Activated CD4-positive, alpha-beta T cell treated with anti-CD3 and anti-CD28 coated beads, Interleukin-2, amount 50 U/mL, for 4 hours (primary cell): ENCODE data around the gene CDX1.
"Not testable (repeated sequence)": the region's sequence is repeated elsewhere in the genome, so short reads cannot be mapped to it uniquely, and the experiment has no call there.

Experiments
- DNase-seq, 2 experiments: peaks; one replicate each; pipeline ENCODE4 v3.0.0-alpha.2; 2020

CDX1 gene

DNA sequence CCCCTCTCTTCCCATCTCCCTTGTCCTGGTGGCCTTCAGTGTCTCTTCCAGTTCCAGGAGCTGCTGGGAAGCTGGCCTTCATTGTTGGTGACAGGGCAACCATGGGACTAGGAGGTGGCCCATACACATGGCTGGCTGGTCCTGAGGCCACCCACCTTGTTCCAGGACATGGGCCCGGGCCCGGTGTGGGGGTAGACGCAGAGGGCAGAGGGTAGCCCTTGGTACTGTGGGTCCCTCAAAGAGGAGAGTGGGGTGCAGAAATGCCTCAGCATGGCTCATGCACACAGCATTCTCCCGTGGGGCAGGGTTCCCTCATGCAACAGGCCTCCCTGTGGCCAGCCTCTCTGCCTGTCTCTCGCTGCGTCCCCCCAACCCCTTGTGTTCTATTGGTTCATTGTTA lies 44.1 kb downstream of the CDX1 start:
- DNase-seq, result no peak

DNA sequence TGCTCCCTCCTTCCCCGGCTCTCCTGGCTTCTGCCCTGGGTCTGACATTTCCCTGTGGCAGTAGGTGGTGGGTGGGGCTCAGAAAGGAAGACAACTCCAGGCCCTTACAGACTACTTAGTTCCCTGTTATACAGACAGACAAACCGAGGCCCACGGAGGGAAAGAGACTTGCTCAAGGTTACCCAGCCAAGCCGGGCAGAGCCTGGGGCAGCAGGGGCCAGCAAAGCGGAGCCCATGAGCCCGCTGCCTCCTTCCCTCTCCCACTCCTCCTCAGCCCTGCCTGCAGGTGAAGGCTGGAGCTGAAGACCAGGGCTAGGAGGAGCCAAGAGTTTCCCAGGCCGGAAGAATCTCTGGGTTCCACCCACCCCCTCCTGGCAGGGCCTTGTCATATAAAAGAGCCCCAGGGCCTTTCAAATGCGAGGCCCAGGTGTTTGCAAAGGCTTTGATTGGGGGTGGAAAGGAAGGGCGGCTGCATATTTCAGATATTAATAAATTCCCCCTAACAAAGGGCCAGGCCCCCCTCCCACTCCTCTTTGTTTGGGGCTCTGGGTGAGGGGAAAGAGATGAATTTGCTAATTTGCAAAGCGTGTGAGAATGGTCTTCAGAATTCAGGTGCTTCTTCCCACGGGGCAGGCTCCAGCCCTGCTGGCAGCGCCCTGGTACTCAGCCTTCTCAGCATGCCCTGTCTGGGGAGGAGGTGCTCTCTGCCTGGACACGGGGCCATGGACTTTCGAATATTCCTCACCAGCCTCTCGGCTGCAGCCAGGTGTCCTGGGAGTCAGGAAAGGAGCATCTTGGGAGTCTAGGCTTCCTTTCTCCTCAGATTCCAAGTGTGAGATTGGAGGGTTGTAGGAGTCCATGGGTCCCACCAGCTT lies 44.8 kb downstream of the CDX1 start:
- DNase-seq, result no peak

DNA sequence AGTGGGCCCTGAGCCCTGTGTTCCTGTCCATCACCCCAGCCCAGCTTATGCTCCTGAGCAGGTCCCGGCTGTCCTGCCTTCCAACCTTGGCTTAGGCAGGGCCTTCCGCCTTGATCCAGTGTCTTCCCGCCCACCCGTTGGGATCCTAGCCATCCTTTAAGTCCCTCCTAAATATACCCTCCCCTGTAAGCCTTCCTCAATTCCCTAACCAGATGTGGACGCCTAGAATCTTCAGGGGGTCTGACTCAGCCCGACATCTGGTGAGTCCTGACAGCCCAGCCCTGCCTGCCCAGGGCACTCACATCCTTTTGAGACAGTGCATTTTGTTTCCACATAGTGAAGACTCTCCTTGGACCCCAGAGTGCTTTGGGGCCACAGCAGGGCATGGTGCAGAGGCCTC lies 47.0 kb downstream of the CDX1 start:
- DNase-seq, result no peak

DNA sequence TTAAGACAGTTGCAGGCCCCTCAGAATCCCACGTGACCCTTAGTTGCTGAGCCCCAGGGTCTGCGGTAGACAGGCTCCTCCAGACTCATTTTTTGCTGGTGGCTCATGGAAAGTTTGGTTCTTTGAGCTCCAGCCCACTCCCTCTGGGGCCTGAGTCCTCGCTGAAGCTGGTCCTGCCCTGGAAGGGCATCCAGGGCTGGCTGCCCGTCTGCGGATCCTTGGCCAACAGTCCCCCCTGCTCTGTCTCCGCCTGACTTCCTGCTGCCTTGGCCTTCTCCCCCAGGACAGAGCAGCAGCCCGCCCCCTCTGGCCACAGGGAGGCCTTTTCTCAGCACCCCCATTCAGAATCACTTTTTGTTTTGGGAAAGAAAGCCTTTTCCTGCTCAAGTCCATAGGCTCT lies 47.7 kb downstream of the CDX1 start:
- no peak for DNase-seq

DNA sequence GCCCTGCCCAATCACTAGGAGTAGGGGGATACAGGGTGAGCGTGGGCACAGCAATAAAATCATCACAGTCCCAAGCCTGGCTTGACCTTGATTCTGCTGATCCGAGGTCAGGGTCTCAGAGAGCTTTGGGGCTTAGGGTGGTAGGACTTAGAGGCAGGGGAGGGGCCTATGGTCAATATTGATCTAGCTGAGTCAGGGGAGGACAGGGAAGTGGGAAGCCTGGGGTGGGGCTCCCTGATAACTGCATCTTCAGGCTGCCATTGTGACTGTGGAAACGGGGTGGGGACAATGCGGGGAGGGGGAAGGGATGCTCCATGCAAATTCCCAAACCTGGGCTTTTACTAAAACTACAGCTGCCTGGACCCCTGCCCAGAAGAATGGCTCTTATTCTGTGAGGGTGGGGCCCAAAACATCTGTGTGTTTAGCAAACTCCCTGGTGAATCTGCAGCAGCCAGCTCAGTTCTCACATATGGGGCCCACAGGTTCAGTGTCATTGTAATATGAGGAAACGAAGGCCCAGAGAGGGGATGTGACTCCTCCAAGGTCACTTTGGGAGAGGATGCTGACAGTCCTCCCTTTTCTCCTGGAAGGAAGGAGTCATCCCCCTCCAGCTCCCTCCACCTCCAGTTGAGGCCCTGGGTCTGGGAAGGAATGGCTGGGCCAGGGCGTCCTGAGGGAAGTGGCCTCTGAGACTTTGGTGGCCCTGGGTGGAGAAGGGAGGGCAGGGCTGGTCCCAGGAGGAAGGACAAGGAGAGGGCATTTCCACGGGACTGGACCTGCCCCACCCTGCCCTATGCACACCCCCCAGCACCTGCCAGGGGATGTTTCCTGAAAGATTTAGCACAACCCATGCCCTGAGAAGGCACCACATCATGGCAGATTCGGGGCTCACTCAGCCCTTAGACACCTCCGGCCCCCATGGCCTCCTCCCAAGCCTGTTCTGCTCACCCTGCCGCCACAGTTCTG lies 49.7 kb downstream of the CDX1 start:
- no peak for DNase-seq

DNA sequence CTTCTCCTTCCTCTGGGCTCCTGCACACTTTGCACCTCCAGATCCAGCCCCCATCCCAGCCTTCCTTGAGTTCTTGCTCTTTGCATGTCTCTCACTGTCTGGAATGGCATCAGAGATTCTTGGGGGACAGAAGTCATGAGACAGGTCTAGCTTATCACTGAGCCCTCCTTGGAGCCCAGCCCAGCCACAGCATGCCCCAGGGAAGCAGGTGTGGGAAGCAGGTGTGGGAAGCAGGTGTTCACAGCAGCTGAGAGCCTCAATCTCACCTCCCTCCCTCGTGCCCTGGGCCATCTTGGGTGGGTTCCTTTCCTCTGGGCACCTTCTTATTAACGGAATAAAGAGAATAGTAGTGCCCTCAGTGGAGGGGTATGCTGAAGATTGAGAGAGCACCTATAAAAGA lies 50.5 kb downstream of the CDX1 start:
- DNase-seq, result no peak

DNA sequence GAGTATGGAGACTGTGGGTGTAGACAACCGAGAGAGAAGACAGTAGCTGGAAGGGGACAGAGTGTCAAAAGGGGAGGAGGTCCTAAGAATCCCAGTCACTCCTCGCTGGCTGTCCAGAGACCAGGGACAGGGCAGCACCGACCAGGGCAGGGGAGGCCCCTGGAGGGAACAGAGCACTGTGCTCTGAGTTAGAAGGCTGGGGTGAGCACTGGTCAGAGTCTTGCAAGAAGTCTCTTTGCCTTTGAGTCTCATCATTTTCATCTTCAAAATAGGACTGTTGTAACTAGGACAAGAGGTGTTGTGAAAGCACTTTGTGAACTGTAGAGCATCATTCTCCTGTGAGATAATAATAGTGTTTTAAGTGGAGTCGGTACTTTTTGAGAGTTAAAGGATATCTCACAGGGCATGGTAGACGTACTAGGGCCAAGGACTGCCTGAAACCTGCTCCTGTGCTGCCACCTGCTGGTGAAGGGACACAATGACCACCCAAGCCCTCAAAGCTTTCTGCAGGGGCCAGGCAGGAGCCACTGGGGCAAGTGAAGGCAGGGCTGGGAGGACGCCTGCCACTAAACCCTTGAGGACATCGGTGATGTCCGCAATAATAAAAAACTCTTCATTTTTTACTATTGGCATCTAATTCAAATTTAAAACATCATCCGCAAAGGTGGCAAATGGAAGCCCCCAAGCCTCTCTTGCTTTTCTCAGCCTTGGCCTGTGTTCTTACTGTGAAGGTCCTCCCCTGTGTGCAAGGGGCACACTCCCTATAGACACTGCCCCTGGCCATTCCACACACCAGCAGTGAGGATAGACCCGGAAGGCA lies 51.5 kb downstream of the CDX1 start:
- DNase-seq, result peak; percentile 68 to 72

DNA sequence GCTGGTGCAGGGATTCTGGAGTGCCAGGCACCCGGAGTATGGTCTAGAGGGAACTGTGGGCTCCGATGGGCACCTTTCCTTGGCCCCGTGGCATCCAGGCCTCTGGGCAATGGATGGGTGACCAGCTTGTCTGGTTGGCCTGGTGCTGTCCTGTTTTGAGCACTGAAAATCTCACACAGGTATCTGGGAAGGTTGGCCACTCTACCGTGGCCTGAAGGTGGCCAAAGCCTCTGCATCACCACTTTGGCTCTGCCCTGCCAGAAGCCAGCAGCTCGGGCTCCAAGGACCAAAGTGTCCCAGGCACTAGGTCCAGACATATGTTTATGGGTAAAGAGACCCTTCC lies 52.1 kb downstream of the CDX1 start:
- DNase-seq, result no peak

DNA sequence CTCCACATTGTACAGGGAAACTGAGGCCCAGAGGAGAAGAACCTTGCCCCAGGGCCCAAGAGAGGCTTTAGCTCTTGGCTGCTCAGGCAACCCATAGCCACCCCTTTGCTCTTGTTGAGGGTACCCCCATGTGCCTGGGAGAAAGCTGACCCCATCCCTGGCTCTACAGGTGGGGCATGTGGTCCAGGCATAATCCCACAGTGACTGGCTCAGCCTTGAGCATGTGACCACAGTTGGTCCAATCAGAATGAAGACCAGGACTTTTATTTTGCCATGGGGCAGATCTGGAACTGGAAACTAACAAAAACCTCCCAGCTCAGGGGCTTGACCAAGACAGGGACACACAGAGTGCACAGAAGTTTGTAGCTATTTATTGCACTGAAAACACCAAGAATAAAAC lies 52.6 kb downstream of the CDX1 start:
- DNase-seq, result no peak

DNA sequence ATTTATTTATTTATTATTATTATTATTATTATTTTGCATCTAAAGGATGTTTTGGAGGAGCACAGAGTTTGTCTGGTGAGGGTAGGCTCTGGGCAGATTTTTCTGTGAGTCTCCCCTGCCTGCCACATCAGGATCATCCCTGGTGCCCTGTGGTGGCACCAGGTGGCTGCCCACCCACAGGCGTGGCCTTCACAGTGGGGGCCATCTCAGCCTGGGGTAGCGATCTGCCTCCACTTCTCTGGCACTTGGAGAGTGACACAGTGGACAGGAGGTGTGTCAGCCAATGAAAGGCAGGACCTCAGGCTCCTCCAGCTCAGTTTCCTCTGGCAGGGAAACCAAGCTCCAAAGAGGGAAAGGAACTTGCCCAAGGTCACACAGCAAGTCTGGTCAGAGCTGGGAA lies 53.3 kb downstream of the CDX1 start:
- DNase-seq, result no peak

DNA sequence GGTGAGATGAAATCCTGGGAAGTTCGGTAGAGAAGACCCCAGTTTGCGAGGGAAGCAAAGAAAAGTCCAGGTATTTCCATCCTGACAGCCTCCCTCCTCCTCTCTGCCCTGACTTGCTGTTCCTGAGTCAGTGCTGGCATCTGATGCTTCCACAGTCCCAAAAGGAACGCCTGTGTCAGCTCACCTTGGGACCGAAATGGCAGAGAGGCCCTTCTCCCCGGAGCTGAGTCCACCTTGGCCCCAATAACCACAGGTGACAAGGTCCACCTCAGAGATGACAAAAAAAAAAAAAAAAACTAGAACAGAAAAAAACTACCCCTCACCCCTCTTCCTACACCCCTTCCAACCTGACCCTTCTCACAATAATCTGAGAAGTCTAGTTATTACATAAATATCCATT lies 54.9 kb downstream of the CDX1 start:
- no peak for DNase-seq

DNA sequence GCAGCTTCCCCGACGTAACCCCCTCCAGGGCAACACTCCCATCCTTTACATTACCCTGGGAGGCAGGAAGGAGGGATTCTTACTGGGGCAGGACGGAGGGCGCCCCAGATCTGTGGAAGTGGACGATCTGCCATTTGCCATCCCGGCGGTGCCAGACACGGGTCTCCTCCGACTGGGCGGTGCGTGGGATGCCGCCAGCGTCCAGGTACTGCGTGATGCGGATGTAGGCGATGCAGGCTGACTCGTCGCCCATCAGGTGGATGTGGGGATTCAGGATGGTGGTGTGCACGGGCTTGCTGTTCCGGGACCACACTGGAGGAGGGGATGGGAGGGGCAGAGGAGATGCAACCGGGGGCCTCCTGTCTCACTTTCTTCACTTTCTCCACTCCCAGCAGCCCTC lies 56.3 kb downstream of the CDX1 start:
- DNase-seq, result no peak

DNA sequence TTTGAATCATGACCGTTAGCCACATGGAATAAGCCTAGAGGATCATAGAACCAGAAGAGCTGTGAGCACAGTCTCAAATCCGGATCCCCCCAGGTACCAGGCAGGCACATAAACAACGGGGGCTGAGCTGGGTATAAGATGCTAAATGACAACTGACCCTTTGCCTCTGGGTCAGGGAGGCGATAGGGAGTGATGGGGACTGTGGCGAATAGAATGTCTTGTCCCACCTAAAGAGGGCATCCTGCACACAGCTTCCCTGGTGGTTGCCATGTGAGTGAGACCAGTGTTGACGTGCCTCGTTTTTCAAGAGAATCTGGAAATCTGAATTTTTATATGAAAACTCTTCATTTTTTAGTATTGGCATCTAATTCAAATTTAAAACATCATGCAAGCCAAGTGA lies 56.9 kb downstream of the CDX1 start:
- DNase-seq, result no peak

DNA sequence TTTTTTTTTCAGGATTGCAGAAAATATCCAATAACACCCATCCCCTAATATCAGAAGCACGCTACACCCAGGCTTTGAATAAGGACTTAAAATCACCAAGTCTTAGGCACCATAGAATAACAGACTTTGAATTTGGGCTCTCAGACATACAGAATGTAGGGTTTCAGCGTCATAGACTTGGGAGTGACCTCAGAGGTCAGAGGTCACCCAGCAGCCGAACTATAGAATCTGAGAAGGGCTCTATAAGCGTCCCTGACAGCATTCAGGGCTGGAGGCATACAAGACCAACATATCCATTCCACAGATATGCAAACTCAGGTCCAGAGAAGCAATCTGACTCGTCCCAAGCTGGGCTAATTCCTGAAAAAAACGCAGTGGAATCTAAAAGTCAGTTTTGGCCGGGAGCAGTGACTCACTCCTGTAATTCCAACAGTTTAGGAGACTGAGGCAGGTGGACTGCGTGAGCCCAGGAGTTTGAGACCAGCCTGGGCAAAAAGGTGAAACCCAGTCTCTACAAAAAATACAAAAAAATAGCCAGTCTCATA lies 58.0 kb downstream of the CDX1 start:
- DNase-seq, result no peak

DNA sequence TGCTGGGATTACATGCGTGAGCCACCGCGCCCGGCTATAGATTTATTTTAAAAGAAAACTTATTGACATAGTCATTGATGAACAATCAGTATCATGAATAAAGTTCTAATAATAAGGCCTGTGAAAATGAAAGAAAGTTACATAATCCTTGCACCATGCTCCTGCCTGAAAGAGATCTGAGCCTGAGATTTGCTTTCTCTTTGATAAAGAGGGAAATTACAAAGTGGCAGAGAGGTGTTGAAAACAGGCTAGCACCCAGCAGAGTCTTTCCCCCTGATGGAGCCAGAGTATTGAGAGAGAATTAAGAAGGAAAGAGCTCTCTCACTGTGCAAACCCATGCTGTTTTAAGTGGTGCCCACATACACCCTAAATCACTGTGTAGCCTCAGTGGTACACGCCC lies 60.5 kb downstream of the CDX1 start:
- no peak for DNase-seq

DNA sequence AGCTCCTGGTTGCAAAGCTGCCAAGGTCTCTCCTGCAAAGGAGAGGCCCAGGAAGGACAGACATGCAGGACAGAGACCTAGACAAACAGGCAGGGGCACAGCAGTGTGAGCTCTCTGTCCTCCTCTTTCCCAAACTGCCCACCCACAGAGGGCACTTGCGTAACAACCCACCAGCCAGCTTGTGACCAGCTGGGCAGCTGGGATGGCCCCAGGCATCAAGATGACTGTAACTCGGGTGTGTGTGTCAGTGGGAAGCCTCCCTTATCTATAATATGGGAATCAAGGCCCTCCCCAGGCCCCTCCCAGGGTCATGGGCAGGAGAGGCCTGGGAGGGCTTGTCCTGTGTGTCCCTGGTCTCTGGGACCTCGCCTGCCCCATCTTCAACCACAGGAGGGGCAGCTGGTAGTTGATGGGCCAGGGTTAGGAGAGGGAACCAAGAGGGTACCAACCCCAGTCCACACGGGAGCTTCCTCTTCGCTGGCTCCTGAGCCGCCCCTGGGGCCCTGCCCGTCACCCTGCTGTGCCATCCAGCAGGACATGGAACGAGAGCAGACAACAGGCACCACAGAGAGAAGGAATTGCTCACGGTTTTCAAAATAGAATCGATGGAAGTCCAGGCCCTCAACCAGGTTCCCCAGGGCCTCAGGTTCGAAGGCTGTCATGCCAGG lies 61.2 kb downstream of the CDX1 start:
- no peak for DNase-seq

DNA sequence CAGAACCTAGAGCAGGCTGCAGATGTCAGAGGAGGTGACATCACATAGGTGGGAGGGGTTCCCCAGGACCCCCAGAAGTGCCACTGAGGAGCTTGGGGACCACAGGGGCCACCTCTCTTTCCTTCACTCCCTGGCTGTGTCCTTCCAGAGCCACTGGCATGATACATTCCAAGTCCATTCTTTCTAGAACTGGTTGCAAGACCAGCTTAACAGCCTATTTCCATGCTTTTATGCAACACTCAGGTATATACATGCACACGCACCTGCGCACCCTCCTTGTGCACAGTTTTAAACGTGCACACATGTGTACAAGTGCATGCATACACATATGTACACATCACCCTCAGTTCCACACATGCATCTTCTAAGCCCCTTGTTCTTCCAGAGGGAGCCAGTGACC lies 63.0 kb downstream of the CDX1 start:
- DNase-seq, result no peak

DNA sequence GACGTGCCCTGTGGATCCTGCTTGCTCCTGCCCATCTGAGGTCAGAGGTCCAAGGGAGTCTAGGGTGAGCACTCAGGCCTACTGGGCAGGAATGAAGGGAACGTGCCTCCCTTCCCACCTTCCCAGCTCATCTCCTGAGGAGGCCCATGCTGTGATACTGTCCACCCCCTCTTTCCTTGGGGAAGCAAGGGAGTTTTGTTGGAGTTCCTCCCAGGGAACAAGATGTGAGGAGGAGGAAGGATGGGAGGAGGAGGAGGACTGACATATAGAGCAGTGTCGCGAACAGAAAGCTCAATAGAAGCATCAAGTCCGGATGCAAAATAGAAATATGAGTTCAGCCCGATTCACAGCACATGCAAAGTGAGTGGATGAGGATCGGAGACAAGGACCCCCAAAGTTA lies 64.3 kb downstream of the CDX1 start:
- no peak for DNase-seq

DNA sequence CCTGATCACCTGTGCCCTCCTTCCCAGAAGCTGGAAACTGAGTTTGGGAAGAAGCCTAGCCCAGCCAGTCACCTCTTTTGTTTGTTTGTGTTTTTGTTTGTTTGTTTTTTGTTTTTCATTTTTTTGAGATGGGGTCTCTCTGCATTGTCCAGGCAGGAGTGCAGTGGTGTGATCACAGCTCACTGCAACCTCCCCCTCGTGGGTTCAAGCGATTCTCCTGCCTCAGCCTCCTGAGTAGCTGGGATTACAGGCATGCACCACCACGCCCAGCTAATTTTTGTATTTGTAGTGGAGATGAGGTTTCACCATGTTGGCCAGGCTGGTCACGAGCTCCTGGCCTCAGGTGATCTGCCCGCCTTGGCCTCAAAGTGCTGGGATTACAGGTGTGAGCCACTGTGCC lies 67.1 kb downstream of the CDX1 start:
- not testable (repeated sequence) for DNase-seq
